ENCODE data around the gene TCF12.

TCF12 gene

DNA sequence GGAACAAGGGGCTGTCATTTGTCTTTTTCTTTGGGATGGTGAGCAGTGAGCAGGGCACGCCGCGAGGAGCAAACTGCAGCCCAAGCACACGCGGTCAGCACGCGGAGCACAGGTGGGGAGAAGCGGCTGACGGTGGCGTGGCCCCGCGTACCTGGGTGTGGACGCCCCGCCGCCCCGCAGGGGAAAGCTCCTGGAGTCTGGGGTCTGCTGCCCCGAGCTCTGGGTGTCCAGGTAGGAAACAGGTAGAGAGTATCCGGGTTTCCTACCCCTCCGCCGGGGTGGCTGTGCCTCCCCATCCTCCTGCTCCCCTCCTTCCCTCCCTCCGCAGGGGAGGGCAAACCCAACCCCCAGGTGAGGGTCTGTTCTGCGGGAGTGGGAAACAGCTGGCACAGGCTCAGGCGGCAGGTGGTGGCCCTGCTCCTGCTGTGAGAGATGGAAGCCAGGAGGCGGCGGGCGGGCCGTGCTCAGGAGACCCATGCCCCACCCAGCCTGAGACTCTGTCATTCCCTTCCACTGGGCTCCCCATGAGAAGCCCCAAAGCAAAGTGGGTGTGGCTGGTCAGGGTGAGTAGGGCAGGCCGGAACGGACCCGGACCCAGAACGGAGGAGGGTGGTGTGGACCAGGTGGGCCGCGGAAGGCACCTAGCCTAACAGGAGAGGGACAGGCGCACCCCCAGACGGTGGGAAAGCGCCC is 400.9 kb downstream of the TCF12 start:
- no peak for DNase-seq (ENCODE audit: low spot score)

DNA sequence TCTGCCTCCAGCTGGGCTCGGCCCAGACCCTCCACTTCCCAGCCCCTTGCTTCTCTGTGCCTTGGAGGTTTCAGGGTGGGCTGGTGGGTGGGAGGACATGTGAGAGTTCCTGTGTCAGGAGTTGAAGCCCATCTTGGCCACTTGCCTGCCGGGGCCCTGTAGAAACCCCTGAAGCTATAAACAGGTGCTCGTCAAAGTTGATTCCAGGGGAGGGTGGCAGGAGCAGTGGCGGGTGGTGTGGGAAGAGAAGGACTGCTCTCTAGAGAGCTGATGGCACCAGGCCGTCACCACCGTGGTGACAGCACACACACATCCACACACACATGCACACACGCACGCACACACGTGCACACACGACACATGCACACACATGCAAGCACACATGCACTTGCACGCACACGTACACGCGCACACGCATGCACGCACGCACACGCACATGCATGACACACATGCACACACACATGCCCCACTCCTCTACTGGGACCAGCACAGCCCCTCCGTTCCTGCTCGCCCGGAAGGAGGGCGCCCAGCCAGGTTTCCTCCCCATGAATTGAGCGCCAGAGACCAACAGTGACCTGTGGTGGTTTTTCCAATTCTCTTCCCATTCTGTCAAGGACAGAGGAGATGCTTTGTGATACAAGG is 401.6 kb downstream of the TCF12 start:
- DNase-seq (ENCODE audit: low spot score) = no peak

DNA sequence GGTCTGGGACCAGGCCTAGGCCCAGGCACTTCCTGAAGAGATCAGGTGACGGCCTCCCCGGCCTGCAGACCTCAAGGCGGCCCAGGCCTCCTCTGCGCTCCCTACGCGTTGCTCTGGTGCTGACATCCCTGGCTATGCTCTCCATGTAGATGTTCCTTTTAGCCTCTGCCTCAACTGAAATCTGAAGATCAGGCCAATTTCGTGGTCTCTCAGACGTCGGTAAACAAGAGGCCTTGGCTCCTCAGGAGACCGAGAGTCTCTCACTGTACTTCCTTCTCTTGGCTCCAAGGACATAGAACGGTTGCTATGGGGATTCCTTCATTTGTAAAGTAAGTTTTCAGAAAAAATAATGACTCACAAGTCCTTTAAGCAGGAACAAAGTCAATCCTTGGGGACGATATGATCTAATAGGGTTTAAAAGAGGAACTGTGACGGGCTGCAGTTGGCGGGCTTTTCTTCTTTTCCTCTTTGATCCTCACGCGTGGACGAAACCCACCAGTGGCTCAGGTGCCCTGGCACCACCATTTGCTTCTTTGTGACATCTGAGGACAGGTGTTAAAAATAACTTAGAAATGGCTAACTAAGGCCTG is 402.3 kb downstream of the TCF12 start:
- no peak for DNase-seq (ENCODE audit: low spot score)

DNA sequence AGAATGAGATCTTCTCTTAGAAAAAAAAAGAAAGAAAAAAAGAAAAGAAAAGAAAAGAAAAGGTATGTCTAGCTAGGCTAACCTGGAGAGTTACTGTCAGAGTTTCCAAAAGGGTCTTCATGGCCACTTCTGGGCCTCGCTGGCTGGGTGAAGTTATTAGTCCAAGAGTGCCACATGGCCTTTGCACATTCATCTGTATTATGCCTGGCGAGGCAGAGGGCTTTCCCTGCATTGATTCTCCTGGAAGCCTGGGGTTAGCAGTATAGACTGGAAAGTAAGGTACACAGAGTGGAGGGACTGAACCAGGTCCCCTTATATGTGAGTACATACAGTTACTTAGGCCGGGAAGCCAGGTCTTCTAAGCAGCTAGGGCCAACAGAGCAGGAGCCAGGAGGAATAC is 403.0 kb downstream of the TCF12 start:
- no peak for DNase-seq (ENCODE audit: low spot score)

DNA sequence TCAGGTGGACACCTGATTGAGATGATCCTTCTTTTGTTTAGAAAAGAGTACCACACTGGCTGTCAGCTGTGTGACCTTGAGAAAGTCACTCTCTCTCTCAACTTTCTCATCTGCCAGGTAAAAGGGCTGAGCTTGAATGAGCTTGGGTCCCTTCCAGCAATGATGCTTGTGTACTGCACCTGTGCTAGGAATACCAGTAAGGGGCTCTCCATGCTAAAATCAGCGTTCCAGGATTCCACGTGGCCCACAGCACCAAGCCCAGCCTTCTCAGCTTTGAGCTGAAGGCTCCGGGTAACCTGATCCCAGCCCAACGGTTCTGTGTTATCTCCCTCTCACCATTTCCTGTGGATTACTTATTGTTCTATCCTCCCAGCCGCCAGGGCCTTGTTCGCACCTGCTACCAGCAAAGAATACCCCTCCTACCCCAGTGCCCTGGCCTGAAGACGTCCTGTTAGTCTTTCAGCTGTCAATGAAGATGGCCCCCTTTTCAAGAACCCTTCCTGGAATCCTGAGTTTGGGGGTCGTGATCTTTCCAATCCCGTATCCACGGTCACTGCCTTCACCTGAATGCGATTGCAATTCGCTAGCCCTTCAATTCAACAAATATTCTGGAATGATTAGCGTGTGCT is 403.6 kb downstream of the TCF12 start:
- no peak for DNase-seq (ENCODE audit: low spot score)

DNA sequence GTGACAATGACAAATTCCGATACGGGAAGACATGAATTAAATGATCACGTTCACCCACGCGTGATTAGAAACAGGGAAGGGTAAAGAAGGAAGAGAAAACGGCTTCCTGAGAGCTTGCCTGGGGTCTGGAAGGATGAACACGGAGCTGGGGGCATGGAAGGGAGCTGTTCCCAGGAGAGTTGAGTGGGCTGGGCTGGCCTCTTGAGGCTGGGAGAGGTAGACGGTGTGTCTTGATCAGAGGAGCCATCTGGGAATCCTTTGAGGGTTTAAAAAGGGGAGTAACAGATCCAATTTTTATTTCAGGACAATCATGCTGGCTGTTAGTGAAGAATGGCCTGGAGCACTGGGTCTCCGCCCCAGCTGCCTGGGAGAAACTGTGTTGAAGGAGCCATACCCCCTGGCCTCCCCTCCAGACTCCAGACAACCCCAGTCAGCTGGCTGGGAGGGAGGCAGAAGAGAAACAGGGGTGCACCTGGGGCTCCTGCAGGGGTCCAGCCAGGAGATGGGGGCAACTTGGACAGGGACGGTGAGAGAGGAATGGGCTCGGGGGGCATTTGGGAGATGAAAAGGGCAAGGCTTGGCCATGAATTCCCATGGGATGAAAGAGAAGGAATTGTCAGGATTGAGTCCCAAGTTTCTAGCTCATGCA is 404.3 kb downstream of the TCF12 start:
- peak; percentile 44 for DNase-seq (ENCODE audit: low spot score)

DNA sequence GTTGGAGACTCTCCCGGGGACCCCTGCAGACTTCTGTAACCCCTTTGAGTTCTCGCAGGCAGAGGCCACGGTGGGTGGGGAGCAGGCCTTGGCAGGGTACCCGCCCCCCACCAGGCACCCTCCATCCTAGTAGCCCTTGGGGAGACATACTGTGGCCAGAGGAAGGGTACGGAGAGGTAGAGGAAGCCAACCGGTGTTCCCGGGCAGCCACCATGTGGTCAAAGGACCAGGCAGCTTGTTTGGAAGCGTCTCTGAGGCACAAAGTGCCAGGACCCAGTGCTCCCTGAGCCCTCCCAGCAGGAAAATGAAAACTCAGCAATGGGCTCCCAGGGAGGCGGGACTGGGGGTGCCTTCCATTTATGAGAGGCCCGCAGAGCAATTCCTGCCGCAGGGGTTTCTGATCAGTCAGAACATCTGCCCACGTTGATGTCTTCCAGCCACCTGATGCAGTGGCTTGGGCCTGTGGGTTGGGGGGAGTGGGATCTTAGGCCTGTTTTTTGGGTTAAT is 404.9 kb downstream of the TCF12 start:
- no peak for DNase-seq (ENCODE audit: low spot score)

DNA sequence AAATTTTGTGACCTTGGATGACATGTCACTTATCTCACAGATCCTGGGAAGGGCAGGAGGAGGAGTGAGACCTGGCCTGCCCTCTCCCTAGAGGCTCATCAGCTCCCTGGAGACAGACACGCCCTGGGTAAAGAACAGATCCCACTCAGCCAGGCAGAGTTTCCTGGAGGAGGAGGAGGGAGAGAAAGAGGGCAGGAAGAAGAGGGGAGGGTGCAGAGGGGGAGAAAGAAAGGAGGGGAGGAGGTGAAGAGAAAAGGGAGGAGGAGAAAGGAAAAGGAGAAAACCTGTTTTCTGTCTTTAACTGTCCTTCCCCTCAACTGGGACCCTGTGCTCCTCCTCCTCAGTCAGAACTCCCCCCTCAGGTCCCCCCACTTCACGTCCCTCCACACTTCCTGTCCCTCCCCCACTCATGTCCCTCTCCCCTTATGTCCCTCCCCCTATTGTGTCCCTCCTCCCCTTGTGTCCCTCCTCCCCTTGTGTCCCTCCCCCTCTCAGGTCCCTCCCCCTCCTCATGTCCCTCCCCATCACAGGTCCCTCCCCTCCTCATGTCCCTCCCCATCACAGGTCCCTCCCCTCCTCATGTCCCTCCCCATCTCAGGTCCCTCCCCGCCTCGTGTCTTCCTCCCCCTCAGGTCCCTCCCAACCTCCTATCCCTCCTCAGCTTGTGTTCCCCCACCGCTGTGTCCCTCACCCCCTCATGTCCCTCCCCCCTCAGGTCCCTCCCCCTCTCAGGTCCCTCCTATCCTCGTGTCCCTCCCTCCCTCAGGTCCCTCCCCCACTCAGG is 405.6 kb downstream of the TCF12 start:
- peak; percentile 94 for DNase-seq (ENCODE audit: low spot score)

DNA sequence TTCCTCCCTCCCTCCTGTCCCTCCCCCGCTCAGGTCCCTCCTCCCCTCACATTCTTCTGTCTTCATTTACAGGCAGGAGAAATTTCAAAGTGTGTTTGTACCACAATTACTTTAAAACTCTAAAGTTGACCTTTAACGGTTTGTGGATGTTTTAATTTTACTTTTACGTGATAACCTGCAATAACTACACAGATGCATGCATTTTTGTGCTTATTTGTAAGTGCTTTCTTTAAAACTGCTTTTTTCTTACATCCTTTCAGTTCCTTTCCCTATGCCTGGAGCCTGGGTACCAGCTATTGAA is 406.1 kb downstream of the TCF12 start:
- no peak for DNase-seq (ENCODE audit: low spot score)

DNA sequence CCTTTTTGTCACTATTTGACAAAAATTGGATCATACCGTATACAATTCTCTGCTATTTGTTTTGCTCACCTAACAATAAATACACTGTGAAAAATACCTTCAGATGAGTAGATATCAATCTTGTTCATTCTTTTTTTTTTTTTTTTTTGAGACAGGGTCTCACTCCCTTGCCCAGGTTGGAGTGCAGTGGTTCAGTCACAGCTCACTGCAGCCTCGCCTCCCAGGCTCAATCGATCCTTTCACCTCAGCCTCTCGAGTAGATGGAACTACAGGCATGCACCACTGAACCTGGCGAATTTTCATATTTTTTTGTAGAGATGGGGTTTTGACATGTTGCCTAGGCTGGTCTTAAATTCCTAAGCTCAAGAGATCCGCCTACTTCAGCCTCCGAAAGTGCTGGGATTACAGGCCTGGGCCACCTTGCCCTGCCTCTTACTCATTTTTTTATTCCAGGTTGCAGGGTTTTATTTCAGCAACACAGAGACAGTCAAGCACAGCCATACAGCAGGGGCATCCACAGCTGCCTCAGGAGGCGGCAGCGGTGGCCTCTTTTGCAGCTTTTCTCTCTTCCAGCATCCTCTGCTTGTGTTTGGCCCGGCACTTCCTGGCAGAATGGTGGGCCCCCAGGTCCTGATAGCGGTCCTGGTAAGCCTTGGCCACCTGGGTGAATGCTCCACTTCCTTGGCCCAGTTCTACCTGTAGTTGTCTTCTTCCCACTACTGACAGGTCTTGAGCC is 406.7 kb downstream of the TCF12 start:
- no peak for DNase-seq (ENCODE audit: low spot score)

DNA sequence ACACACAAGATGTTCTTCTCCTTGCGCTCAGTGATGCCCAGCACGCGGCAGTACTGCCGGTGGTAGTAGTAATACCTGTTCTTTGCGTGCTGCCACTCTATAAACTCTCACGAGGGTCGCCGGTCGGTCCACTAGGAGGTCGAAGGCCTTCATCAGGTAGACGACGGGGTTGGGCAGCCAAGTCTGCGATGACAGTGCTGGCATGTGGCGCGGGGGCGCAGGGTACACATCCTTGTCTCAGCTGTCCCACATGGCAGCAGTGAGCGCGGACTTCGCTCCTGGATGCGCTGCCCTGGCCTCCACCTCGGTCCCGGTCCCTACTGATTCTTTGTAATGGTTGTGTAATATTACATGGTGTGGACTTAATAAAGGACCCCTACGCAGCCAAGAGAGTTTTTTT is 407.8 kb downstream of the TCF12 start:
- DNase-seq (ENCODE audit: low spot score) = no peak

DNA sequence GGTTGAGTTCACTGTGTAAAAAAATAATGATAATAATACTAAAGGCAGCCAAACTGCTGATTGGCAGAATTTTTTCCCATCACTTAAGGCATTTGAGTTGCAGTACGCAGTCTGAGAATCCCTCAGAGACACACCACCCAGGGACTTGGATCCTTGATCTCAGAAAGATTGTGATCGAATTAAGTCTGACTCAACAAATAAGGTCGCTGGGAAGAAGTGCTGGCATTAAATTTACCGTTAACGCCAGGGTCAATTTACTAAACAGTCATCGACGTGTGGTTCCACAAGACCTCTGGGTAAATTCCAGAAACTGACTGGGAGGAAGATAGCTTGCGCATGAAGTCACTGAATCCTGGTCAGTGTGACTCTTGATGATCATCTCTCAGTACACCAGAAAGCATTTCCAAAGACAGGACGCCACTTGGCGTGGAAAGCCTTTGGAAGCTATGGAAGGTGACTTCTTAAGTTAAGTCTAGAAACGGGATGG is 409.6 kb downstream of the TCF12 start:
- peak; percentile 67 for DNase-seq (ENCODE audit: low spot score)

DNA sequence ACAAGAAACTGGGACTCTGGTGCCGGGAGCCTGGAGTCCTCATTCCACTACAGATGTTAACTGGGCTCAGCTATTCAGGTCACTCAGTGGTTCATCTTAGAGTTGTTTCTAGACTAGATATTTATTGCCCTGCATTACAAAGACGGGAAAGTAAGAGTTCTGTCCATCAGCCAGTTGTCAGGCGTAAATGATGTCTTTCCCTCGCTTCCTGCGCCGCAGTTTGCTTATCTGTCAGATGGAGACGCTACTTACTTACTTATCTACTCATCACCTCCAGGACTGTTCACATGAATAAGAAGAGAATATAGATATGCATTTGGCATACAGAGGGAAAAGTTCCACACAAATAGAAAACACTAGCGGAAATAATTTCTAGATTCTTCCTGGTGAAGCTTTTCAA is 410.0 kb downstream of the TCF12 start:
- no peak for DNase-seq (ENCODE audit: low spot score)

DNA sequence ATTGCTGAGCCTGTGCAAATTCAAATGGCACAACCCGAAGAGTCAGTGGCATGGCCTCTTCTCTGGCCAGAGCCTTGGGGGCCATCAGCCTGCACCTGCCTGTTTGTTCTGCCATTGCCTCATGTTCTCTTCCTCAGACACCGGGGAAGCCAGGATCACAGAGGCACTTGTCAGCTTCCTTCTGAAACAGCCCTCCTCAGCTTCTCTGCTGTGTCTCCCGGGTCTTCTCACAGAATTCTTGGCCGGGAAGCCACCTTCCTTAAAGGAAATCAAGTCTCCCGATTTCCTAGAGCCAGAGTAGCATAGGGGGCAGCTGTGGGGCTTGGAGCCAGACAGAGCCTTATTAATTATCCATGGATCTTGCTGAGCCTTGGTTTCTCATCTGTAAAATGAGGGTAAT is 410.5 kb downstream of the TCF12 start:
- DNase-seq (ENCODE audit: low spot score) = no peak

DNA sequence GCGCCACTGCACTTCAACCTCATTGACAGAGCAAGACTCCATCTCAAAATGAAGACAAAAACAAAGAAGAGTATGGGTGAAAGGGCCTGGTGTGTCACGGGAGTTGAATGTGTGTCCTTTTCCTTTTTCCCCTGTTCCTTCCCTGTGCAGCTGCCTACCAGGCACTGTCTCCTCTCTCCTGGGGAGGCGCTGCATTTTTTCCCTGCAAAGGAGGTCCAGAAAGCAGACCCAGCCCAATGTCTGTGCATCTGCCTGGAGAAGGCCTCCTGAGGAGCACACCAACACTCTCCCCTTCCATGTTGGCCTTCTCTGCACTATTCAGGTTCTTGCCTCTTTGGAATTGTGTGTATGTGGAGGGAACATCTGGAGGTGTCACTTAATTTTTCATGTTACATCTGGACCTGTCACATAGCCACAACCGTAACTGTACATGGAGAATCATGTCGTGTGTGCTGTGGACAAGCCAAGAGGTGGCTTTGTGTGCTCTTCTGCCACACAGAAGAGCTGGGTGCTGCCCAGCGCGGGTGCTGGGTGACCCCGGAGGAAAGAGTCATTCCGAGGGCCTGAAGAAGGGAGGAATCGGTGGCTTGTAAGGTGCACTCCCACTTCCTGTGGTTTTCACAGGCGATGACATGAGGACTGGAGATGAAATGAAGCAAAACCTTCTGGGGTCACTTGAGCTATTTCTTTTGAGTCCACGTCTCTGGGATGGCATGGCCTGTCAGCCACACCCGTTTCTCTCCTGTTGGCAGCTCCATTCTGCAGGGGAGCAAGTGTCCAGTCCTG is 411.3 kb downstream of the TCF12 start:
- DNase-seq (ENCODE audit: low spot score) = no peak

DNA sequence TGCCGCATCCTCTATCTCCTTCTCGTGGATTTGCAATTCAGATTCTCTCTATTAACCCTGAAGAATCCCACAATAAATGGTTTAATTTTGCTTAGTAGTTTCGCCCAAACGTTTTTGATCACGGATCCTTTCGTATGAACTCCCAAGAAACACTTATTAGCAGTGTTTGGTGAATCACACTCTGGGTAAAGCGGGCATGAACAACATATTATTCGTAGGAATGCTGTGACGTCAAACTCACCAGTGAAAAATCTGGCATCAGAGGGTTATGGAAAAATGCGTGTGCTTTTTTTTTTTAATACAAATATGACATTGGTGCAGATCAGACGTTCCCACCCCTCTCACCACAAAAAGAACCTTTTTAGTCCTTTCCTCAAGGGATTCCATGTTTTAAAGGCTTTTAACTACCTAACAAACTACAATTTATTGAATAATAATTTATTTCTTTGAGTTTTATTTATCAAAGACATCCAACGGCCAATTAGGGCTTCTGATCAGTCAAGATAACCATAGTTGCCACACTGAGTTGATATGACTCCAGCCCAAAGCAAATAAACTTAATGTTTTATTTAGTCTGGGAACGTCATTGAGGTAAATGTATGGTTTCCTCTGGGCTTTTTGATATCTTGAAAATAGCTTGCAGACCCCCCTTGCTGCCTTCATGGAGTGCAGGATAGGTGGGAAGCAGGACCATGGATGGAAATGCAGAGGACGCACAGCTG is 412.3 kb downstream of the TCF12 start:
- no peak for DNase-seq (ENCODE audit: low spot score)

DNA sequence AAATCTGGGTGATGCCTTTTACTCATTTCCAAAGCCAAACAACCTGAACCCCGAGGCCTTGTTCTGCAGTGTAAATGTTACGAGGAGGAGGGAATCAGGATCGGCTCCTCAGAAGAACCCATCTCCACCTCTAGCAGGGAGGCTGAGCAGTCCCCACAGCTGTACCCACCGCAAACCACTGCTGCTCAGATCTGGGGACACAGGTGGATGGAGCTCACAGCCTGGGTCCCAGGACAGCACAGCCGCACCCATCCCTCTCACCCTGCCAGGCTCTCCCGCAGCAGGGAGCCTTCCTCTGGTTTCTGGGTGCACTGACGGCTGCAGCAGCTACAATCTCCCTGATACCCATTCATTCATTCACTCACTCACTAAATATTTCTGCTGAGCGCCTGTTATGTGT is 413.9 kb downstream of the TCF12 start:
- no peak for DNase-seq (ENCODE audit: low spot score)

DNA sequence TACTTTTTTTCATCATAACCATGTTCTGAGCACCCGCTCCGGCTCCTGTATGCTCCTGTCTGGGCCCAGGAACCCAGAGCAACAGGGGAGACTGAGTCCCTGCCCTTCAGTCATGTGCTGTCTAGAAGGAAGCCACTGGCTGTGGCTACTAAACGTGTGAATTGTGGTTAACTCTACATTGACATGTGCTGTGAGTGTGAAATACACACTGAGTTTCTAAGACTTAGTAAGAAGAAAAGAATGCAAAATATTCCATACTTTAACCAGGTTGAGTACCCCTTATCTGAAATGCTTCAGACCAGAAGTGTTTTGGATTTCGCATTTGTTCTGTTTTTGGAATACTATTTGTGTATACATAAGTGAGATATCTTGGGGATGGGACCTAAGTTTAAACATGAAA is 415.0 kb downstream of the TCF12 start:
- DNase-seq (ENCODE audit: low spot score) = no peak

DNA sequence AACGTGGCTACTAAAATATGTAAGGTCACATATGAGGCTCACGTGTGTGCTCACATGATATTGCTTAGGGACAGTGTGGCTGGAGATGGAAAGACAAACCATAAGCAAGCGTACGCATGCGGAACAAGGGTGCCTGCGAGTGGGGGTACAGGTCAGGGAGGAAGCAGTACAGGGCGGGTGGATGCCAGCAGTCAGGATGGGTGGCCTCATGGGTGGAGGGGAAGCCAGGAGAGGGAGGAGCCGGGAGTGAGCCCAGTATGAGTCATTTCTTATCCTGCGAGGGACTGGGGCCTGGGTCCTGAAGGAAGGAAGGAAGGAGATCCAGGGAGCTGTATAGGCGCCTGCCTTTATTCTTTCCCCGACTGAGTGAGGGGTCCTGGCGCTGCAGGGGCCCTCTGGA is 415.8 kb downstream of the TCF12 start:
- no peak for DNase-seq (ENCODE audit: low spot score)
